Measurements from ENCODE around the gene ATAD1. TPM values are rescaled to one million over a fixed set of nuclear protein-coding genes. Genes with fewer than 3 reads are reported as not detected.
A peak's percentile ranks its signal among the peaks of the same experiment; 100 is the strongest.
"Not testable (repeated sequence)": the region's sequence is repeated elsewhere in the genome, so short reads cannot be mapped to it uniquely, and the experiment has no call there.

The ATAD1 gene
- total RNA-seq, 1 experiment from 2014 or later, result 48.6 TPM

GRCh38 chr10:87861566-87861952 is 43.5 kb upstream of the ATAD1 start:
- TF ChIP-seq EZH2 (IDR thresholded peaks at IDR 0.05; ENCODE audit: borderline replicate concordance, low read depth, low read length, poor library complexity, severe bottlenecking), result no peak
- TF ChIP-seq CTCF (conservative IDR thresholded peaks at IDR 0.05; ENCODE audit: low read depth, low read length), result no peak
- Histone ChIP-seq H3K9me3 (ENCODE audit: low read depth, low read length, poor library complexity, severe bottlenecking) (no peaks in the 10 kb centered on the region), H3K36me3 (ENCODE audit: insufficient read depth, low read length, poor library complexity, severe bottlenecking) (no peaks in the 10 kb centered on the region), H3K4me1 (ENCODE audit: insufficient read depth, low read length, poor library complexity, severe bottlenecking) (peaks cover 5% of the 10 kb centered on the region), H3K27ac (ENCODE audit: low read depth, low read length, poor library complexity, severe bottlenecking) (no peak overlapping the region), H3K27me3 (replicated peaks; ENCODE audit: insufficient read depth, low read depth, low read length, poor library complexity) (no peaks in the 10 kb centered on the region), H3K4me3 (ENCODE audit: low read depth, low read length, poor library complexity, severe bottlenecking) (peak overlapping the region; percentile 80)
- intact Hi-C loops (cut with micrococcal nuclease; ENCODE audit: unreplicated experiment), result loop anchor here (2.0 to 10.0 kb wide), 4 partner anchors 113 to 691 kb away; partner anchors contain the start of gene PAPSS2
- TSS peak; percentile 55 for BruUV-seq (replicated peaks)
- ChIA-PET CTCF (interaction anchor here (0.5 kb wide), 1 partner anchor 23 kb away, joined by 7 read pairs; no protein-coding TSS in a partner anchor), POLR2A (ENCODE audit: low non-redundant PET) (interaction anchor here (0.6 to 0.7 kb wide), 2 partner anchors 10 to 1109 kb away, joined by 3 to 4 read pairs; no protein-coding TSS in a partner anchor)
- no peak for DNase-seq (ENCODE audit: low spot score)

GRCh38 chr10:87860816-87861403 is 42.9 kb upstream of the ATAD1 start:
- TF ChIP-seq CTCF (conservative IDR thresholded peaks at IDR 0.05; ENCODE audit: low read depth, low read length) (no peak), EZH2 (IDR thresholded peaks at IDR 0.05; ENCODE audit: borderline replicate concordance, low read depth, low read length, poor library complexity, severe bottlenecking) (no peak)
- H3K36me3 ChIP-seq (ENCODE audit: insufficient read depth, low read length, poor library complexity, severe bottlenecking), result no peaks in the 10 kb centered on the region
- intact Hi-C loops (cut with micrococcal nuclease; ENCODE audit: unreplicated experiment), result loop anchor here (1.0 to 10.0 kb wide), 5 partner anchors 114 to 691 kb away; partner anchors contain the start of gene PAPSS2
- H3K4me3 ChIP-seq (ENCODE audit: low read depth, low read length, poor library complexity, severe bottlenecking), result no peak overlapping the region
- BruUV-seq (replicated peaks), result no TSS peak
- no peak overlapping the region for H3K27ac ChIP-seq (ENCODE audit: low read depth, low read length, poor library complexity, severe bottlenecking)
- DNase-seq (ENCODE audit: low spot score), result no peak
- ChIA-PET POLR2A (ENCODE audit: low non-redundant PET) (interaction anchor here (0.6 kb wide), 1 partner anchor 11 kb away, joined by 3 read pairs; no protein-coding TSS in a partner anchor), CTCF (interaction anchor here (0.5 to 0.7 kb wide), 2 partner anchors 22 to 529 kb away, joined by 3 to 7 read pairs; no protein-coding TSS in a partner anchor)
- no peaks in the 10 kb centered on the region for H3K9me3 ChIP-seq (ENCODE audit: low read depth, low read length, poor library complexity, severe bottlenecking)
- H3K4me1 ChIP-seq (ENCODE audit: insufficient read depth, low read length, poor library complexity, severe bottlenecking), result peaks cover 5% of the 10 kb centered on the region
- no peaks in the 10 kb centered on the region for H3K27me3 ChIP-seq (replicated peaks; ENCODE audit: insufficient read depth, low read depth, low read length, poor library complexity)

GRCh38 chr10:87860156-87860795 is 42.2 kb upstream of the ATAD1 start:
- Histone ChIP-seq H3K9me3 (ENCODE audit: low read depth, low read length, poor library complexity, severe bottlenecking) (no peaks in the 10 kb centered on the region), H3K27ac (ENCODE audit: low read depth, low read length, poor library complexity, severe bottlenecking) (no peak overlapping the region), H3K27me3 (replicated peaks; ENCODE audit: insufficient read depth, low read depth, low read length, poor library complexity) (no peaks in the 10 kb centered on the region), H3K4me3 (ENCODE audit: low read depth, low read length, poor library complexity, severe bottlenecking) (no peak overlapping the region), H3K36me3 (ENCODE audit: insufficient read depth, low read length, poor library complexity, severe bottlenecking) (no peaks in the 10 kb centered on the region), H3K4me1 (ENCODE audit: insufficient read depth, low read length, poor library complexity, severe bottlenecking) (peaks cover 5% of the 10 kb centered on the region)
- TF ChIP-seq CTCF (conservative IDR thresholded peaks at IDR 0.05; ENCODE audit: low read depth, low read length) (peak; percentile 71), EZH2 (IDR thresholded peaks at IDR 0.05; ENCODE audit: borderline replicate concordance, low read depth, low read length, poor library complexity, severe bottlenecking) (no peak)
- intact Hi-C loops (cut with micrococcal nuclease; ENCODE audit: unreplicated experiment), result loop anchor here (1.0 to 10.0 kb wide), 5 partner anchors 115 to 692 kb away; partner anchors contain the start of gene PAPSS2
- ChIA-PET CTCF (interaction anchor here (0.7 to 1.8 kb wide), 2 partner anchors 254 to 529 kb away, joined by 3 to 6 read pairs; no protein-coding TSS in a partner anchor), POLR2A (ENCODE audit: low non-redundant PET) (no interaction called here)
- DNase-seq (ENCODE audit: low spot score), result peak; percentile 84
- no TSS peak for BruUV-seq (replicated peaks)

DNA sequence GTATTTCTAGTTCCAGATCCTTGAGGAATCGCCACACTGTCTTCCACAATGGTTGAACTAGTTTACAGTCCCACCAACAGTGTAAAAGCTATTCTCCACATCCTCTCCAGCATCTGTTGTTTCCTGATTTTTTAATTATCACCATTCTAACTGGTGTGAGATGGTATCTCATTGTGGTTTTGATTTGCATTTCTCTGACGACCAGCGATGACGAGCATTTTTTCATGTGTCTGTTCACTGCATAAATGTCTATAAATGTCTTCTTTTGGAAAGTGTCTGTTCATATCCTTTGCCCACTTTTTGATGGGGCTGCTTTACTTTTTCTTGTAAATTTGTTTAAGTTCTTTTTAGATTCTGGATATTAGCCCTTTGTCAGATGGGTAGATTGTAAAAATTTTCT is 37.6 kb upstream of the ATAD1 start:
- BruUV-seq (replicated peaks); H3K36me3 ChIP-seq (ENCODE audit: insufficient read depth, low read length, poor library complexity, severe bottlenecking); intact Hi-C loops (cut with micrococcal nuclease; ENCODE audit: unreplicated experiment): not testable (repeated sequence)

GRCh38 chr10:87855247-87855646 is 37.2 kb upstream of the ATAD1 start:
- DNase-seq (ENCODE audit: low spot score); H3K9me3 ChIP-seq (ENCODE audit: low read depth, low read length, poor library complexity, severe bottlenecking); CTCF ChIA-PET; intact Hi-C loops (cut with micrococcal nuclease; ENCODE audit: unreplicated experiment); H3K27ac ChIP-seq (ENCODE audit: low read depth, low read length, poor library complexity, severe bottlenecking); BruUV-seq (replicated peaks); H3K4me1 ChIP-seq (ENCODE audit: insufficient read depth, low read length, poor library complexity, severe bottlenecking); H3K36me3 ChIP-seq (ENCODE audit: insufficient read depth, low read length, poor library complexity, severe bottlenecking); H3K4me3 ChIP-seq (ENCODE audit: low read depth, low read length, poor library complexity, severe bottlenecking); H3K27me3 ChIP-seq (replicated peaks; ENCODE audit: insufficient read depth, low read depth, low read length, poor library complexity); POLR2A ChIA-PET (ENCODE audit: low non-redundant PET): not testable (repeated sequence)

More for the DNA sequence above, 37.6 kb upstream of the ATAD1 start:
- POLR2A ChIA-PET (ENCODE audit: low non-redundant PET); DNase-seq (ENCODE audit: low spot score); H3K4me1 ChIP-seq (ENCODE audit: insufficient read depth, low read length, poor library complexity, severe bottlenecking); H3K9me3 ChIP-seq (ENCODE audit: low read depth, low read length, poor library complexity, severe bottlenecking); H3K4me3 ChIP-seq (ENCODE audit: low read depth, low read length, poor library complexity, severe bottlenecking); H3K27ac ChIP-seq (ENCODE audit: low read depth, low read length, poor library complexity, severe bottlenecking); CTCF ChIA-PET; H3K27me3 ChIP-seq (replicated peaks; ENCODE audit: insufficient read depth, low read depth, low read length, poor library complexity): not testable (repeated sequence)
